Occipital lobe (tissue), 2 donors: Measurements from ENCODE around the gene MYF6. TPM values are rescaled to one million over a fixed set of nuclear protein-coding genes. Genes with fewer than 3 reads are reported as not detected.
"Not testable (repeated sequence)": the region's sequence is repeated elsewhere in the genome, so short reads cannot be mapped to it uniquely, and the experiment has no call there.

ENCODE experiments used
- DNase-seq: peaks from one replicate; lab custom pipeline; 2025; lab: John Stamatoyannopoulos, UW
- total RNA-seq: library from RNA; depleted of rRNA; stranded (reverse); fragments of >200 nt; gene quantifications from one replicate; pipeline ENCODE4 v1.2.3, GENCODE V29; 2014

The MYF6 gene
- 0.47 TPM for total RNA-seq

DNA sequence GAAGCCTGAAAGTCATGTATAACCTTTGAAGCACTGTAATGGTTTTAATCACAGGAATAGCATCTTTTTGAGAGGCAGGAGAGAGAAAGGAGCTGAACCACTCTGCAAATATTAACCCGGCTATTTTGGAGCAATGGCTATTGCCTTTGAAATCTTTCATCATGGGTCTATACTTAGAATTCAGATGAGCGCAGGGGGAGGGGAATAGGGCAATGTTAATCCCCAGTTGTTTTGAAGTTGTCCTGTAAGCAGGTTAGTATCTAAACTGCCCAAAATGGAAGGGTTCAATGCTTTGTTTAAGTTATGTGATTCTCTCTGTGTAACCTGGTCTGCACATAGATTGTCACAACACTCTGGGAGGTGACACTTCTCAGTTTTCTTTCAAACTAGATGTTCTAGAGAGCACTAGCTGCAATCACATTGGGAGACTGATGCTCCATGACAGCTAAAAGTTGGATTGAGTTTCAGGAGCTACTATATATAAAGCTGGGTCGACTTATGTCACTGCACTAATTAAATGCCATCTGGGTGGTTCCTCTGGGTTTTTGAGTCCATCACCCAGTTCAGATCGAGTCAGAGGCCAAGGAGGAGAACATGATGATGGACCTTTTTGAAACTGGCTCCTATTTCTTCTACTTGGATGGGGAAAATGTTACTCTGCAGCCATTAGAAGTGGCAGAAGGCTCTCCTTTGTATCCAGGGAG is at the start of gene MYF6:
TSS of gene MYF6 (plus strand) at position 509 of the 704 bp plus-strand sequence. CDS start at position 595, 86 bp downstream.
- DNase-seq: no peak

GRCh38 chr12:80659512-80660063 is 47.8 kb upstream of the MYF6 start:
- DNase-seq: no peak

- DNase-seq: no peak
Observed at GRCh38 chr12:80662586-80662985, 44.8 kb upstream of the MYF6 start.

DNA sequence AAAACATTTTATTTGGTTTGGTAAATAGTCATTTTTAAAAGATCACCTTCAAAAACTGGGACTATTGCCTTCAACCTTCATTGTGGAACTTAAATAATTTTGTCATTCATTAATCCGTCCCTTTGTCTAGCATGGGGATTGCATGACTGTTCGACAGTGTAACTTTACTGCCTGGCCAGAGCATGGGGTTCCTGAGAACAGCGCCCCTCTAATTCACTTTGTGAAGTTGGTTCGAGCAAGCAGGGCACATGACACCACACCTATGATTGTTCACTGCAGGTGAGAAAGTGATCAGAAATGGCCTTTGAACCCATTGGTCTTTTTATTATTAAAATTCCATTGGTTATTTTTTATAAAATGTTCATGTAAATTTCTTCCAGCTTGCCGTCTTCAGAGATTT is 37.2 kb upstream of the MYF6 start:
- DNase-seq: no peak

DNA sequence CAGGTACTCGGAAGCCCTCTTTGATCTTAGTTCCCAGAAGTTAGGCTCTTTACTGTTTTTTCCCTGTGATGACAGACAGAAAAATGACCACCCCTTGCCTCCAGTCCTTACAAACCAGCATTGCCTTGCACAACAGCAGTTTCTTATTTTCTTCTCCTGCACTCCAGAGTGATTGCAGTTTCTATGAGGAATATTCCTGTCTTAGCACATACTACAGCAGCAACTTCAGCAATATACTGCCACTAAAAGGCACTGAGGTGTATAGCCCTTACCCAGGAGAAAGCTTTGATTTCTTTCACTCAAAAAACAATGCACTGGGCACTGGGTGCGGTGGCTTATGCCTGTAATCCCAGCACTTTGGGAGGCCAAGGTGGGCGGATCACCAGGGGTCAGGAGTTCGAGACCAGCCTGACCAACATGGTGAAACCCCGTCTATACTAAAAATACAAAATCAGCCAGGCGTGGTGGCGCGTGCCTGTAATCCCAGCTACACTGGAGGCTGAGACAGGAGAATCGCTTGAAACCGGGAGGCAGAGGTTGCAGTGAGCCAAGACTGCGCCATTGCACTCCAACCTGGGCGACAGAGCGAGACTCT is 31.3 kb upstream of the MYF6 start:
- DNase-seq: not testable (repeated sequence)

- no peak for DNase-seq
Observed at GRCh38 chr12:80676856-80677255, 30.6 kb upstream of the MYF6 start.

GRCh38 chr12:80677994-80678393 is 29.4 kb upstream of the MYF6 start:
- DNase-seq: no peak

DNA sequence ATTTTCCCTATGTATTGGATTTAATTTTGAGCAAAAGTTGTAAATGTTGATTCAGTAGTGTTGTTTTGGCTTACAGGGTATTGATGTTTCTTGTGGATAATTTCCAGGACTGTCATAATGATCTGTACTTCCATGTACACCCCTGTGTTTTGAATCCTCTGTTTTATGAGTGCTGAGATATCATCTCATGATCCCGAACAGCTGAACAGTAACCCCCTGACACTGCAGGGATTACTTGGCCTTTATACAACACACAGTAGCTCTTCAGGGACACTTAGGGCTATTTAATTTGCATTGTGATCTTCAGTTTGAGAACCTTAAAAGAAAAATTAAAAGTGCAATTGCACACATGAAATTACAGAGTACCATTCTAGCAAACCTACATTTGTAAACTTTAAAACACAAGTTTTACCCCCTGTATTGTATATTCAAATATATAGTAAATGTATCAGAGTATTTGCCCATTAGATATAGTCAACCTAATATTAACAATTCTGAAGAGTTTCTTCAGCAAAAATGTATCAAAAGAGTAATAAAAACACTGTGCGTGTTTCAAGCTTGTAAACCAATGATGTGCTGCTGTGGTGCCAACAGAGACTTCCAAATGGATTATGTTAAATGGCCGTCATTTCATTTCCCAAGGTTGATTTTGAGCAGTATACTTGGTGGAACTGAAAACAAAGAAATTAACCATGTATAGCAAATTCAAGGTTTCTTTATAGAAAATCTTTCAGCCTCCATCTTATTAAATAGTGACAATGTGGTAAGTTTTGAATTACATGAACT is 27.9 kb upstream of the MYF6 start:
- DNase-seq: no peak

- no peak for DNase-seq
Observed at GRCh38 chr12:80681287-80681686, 26.1 kb upstream of the MYF6 start.

GRCh38 chr12:80681786-80682185 is 25.6 kb upstream of the MYF6 start:
- DNase-seq: no peak

DNA sequence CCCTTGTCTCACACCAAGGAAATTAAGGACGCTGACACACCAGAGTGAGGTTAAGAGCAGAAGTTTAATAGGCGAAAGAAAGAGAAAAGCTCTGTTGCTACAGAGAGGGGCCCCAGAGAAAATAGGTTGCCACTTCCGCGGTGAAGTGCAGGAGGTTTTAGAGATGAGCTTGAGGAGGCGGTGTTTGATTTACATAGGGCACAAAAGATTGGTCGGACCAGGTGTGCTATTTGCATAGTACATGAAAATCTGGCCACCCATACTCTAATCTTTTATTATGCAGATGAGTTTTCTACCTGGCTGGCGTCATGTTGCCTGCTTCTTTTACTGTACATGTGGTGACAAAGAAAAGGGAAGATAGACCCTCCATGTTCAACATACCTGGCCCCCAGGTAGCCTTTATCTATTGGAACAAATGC is 23.3 kb upstream of the MYF6 start:
- DNase-seq: no peak

GRCh38 chr12:80690090-80690489 is 17.3 kb upstream of the MYF6 start:
- no peak for DNase-seq

- no peak for DNase-seq
Observed at GRCh38 chr12:80690513-80690912, 16.9 kb upstream of the MYF6 start.

- no peak for DNase-seq
Observed at GRCh38 chr12:80692114-80692513, 15.3 kb upstream of the MYF6 start.

DNA sequence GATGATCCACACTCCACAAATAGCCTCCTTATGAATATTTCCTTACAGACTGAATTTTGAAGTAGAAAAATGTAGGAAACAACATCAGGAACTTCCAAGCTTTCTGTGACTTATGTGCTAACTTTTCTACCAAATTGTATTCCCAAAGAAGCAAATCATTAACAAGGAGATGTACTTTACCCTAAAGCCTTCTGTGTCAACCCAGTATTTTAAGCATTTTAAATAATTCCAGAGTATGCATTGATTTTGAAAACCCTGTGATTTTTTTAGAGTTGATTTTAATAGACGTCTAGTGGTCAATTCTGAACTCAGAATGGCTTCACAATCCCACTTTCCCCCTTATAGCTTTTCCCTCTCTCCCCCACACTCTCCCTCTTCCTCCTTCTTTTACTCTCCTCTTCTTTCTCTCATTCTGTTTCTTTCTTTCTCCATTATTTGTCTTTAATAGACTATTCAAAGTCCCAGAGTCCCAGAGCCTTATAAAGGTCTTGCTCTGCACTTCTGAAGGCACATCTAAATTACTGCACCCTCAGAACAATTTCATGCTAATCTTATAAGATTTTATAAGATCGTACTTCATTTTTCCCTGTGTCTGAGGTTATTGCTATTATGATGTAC is 10.1 kb upstream of the MYF6 start:
- DNase-seq: no peak

DNA sequence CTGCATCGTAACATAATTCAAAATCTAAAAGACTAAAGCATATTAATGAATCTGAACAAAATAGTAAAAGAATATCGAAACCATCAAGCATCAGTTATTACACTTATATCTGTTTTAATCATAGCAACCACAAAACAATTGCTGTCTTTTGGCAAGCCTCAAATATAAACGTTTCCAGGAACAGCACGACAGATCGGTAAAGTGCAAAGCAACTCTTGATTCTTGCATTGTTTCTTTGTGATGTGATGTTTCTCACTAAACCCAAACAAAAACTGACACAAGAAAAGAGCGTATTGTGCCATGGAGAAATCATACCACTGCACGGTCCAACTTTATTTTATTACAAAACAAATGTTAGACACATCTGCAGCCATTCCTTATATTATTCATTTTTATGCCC is 9.2 kb upstream of the MYF6 start:
- DNase-seq: no peak

DNA sequence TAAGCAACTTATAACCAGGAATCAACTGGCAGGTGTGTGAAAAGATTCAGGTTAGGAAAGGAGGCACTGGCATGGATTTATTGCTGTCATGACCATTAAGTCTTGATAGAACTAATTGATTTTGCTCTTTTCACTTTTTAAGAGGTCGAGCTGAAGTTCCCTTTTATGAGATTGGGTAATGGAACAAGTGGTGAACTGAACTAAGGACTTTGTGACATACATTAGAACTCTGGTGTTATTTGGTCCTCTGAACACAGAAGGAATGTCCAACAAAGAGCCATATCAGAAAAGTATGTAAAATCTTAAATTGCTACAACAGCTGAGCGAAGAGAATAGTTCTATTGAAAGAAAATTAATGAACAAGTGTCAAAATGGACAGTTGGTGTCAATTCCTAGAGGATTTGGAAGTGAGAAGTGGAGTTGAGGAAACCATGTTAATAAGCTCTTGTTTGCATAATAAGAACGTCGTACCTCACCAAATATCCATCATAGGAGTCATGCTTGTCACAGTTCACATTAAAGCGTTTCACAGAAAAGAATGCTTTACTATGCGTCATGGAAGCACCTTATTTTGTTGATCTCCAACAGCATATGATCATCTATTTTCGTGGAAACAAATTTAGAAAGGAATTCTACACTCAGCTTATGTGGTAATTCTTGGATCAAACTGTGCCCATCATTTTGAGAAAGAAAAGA is 8.4 kb upstream of the MYF6 start:
- no peak for DNase-seq

GRCh38 chr12:80700327-80700726 is 7.1 kb upstream of the MYF6 start:
- DNase-seq: no peak

GRCh38 chr12:80701388-80701787 is 6.0 kb upstream of the MYF6 start:
- DNase-seq: no peak

DNA sequence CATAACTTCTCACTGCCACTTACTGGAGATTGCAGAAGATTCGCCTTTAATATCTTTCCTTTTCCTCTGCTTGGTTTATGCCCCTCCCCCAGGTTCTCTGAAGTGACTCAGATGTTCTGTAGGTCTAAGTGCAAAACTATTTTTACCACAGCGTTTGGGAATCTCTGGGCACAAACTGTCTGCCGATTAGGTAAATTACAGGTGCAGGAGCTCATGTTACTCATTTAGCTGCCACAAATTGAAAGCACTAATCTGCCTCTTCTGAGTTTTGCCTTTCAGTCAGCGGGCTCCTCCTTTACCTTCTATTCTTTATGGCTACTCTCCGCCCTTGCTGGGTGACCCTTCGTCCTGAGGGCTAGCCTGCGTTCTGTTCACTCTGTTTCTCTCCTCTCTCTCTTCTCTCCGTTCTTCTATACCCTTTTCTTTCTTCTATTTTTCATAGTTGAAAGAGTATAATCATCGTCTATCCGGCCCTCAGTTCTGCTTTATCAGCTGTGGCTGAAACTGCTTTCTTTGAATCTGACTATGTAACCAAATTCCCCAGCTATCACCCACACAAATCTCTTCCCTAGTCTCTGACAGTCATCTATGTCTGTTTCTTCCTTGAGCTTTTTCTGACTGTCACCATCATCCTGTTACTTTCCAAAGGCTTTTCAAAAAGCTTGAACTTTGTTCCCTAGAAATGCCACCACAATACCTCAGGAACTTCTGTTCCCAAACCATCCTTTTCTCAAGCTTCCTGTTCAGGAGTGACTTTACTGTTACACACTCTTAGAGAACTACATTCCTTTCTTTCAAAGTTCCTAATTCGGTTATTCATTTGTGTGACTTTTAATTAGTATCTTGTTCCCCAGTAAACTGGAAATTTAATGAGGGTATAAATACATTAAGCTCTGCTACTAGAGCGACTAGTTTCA is 4.3 kb upstream of the MYF6 start:
- no peak for DNase-seq
